LNCaP clone FGC (cell line): Measurements from ENCODE around the gene ARHGAP29.

Experiments used
- DNase-seq: peaks from one replicate; pipeline ENCODE4 v3.0.0-alpha.2; 2011; ENCODE audit warnings: low read depth
- H3K4me3 ChIP-seq: 2 replicates; pipeline ENCODE4 v1.5.1; 2011; ENCODE audit warnings: mild to moderate bottlenecking, low read depth, low read length, control low read depth
- CTCF ChIP-seq: IDR thresholded peaks from 2 replicates; pipeline ENCODE4 v1.5.1; 2012; ENCODE audit warnings: mild to moderate bottlenecking; ENCODE audit not compliant: control insufficient read depth, insufficient read depth; ENCODE audit errors: extremely low read depth

The ARHGAP29 gene

GRCh38 chr1:94126651-94127050, 110.7 kb downstream of the ARHGAP29 start:
- TF ChIP-seq CTCF, result no peak
- H3K4me3 ChIP-seq, result no peak overlapping the region
- DNase-seq, result no peak

GRCh38 chr1:94125551-94126514, 111.6 kb downstream of the ARHGAP29 start:
- TF ChIP-seq CTCF, result no peak
- H3K4me3 ChIP-seq, result no peak overlapping the region
- DNase-seq, result no peak

GRCh38 chr1:94124538-94124937, 112.8 kb downstream of the ARHGAP29 start:
- no peak overlapping the region for H3K4me3 ChIP-seq
- DNase-seq, result no peak
- no peak for TF ChIP-seq CTCF

- DNase-seq, result no peak
- H3K4me3 ChIP-seq, result no peak overlapping the region
- no peak for TF ChIP-seq CTCF
These were observed 115.0 kb downstream of the ARHGAP29 start for GRCh38 chr1:94122201-94122970.
